HG03045 (cell line): Measurements from ENCODE around the gene IFNA13.
A peak's percentile ranks its signal among the peaks of the same experiment; 100 is the strongest.

ENCODE experiments used
- ATAC-seq: cut with Tn5 transposase; IDR thresholded peaks from one replicate; pipeline ENCODE4 v1.9.1; 2021; ENCODE audit warnings: mild to moderate bottlenecking, moderate library complexity; ENCODE audit not compliant: unreplicated experiment

Gene IFNA13

DNA sequence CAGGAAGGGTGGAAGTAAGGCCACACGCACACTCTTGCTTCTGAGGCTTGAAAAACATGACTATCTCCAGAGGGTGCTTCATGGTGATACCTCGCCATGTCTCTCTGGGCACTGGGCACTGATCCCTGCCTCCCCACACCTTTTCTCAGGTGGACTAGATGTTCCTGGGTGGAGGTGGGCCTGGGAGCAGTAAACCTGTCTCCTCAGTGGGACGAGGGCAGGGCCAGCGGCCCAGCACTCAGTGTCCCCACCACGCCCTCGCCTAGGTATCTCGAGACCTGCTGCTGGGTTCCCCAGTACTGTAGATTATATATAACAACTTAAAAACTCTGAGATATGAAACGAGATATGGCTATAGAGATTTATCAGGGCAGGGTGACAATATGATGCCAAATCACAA, 5.6 kb downstream of the IFNA13 start:
- no peak for ATAC-seq

DNA sequence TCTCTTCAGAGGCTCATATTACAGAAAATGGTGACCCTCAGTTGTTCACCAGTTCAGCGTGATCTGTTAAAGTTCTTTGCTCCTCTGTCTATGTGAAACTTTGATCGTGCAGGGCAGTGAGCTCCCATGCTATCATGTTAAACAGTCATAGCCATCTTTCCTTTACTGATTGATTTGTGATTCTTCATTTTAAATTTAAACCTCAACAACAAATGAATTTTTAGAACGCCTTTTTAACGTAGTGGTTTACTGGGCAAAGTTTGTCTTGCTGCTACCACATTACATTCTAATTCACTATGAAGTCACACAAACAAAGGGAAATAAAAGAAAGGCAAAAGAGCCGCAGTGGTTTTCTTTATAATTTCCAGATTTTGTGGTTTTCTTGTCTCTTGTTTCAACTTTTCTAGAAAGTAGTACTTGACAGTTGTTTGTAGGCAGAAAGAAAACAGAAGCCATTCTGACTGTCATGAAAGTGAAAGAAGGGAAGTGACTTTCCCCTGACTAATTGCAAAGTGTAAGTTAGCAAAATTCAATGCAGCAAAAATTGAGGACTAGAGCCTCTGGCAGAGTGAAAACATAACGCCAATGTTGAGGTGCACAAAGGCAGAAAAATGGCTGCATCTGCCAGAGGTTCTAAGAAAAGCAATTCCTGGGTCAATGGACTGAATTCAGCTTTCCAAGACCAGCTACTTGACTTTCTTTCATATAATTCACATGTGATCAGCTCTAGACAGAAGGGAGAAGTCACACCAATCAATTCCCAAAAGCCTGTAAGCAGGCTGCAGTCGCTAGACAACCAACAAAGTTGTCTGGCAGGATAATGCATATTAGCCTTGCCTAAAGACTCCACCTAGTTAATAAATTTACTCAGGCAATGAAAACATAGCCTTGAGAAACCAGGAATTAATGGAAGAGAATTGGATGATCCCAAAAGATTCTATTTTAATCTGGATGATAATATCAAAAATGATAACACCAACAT, 10.1 kb downstream of the IFNA13 start:
- ATAC-seq, result peak; percentile 91

DNA sequence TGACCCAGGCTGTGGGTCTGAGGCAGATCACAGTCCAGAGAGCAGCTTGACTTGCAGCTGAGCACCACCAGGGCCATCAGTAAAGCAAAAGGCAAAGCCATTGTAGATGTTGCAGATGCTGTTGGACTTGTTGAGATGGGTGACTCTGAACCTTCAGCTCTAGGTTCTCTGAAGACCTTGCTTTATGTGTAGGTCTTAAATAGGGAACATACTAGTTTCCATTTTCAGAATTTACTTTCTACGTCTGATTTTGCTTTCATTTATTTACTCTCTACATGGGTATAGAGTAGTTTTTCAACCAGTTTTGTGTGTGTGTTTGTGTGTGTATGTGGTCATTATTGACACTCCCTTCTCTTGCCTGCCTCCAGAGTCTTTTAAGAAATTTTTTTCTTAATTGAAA, 17.1 kb downstream of the IFNA13 start, which contains the start of gene IFNA6:
TSS of gene IFNA6 (minus strand) at position 101 of the 400 bp plus-strand sequence. CDS start at position 101, 0 bp downstream.
- no peak for ATAC-seq

DNA sequence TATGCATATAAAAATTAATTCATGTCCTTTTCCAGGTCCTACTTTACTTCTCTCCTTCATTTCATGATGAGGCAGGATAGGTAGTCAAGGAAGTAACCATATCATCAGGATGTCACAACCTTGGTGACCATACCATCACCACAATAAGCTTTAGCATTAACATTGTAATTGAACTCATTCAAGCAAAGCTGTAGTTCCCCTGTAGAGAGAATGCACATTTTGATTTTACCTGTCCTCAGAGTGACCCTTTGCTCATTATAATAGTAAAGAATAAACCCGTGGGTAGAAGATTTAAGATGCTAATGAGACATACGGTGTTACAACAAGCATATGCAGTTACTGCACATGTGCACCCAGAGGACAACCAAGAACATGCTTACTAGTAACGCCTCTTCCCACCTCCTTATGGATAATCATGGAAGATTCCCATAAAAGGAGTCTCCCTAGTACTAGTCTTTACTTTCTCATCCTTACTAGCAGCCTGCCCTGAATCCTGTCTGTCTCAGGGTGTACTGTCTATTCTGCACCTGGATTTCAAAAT, 19.4 kb downstream of the IFNA13 start:
- ATAC-seq, result no peak

DNA sequence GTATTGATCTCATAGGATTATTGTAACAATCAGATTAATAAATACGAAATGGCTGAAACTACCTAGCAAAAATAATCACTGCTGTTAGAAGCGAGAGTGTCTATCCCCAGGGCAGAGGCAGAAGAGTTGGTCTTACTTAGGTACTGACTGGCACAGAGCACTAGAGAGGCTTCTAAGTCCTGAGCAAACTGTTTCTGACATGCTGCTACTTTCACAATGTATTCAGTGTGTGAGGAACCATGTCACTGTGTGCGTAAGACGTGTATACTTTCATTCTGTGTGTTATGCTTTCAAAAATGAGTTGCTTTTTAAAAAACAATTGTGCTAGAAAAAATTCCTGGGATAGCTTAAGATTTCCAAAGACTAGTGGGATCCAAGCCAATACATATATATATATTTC, 27.1 kb downstream of the IFNA13 start:
- no peak for ATAC-seq

DNA sequence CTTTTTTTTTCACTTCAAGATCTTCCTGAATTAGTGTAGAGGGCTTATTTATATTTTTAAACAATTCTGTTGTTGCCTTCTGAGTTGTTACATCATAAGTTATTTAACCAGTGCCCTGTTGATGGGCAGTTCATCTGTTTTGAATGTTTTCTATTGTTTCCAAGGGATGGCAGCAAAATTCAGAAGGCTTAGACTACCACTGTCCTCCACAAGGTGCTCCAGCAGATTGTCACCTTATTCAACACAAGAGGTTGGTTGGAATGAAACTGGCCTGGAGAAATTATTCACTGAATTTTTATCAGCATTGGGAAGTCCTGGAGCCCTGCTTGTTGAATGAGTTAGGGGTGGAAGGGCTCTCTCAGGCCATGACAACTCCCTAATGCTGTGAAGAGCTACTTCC, 31.4 kb downstream of the IFNA13 start:
- no peak for ATAC-seq

GRCh38 chr9:21334701-21335632, 32.9 kb downstream of the IFNA13 start, which contains the start of gene KLHL9:
KLHL9 (minus strand) TSS chr9:21335404; CDS start chr9:21334859, 545 bp downstream.
- ATAC-seq, result peak; percentile 93

- no peak for ATAC-seq
Observed at GRCh38 chr9:21333226-21333625, 34.6 kb downstream of the IFNA13 start.

GRCh38 chr9:21331676-21332402, 36.0 kb downstream of the IFNA13 start:
- ATAC-seq, result no peak

DNA sequence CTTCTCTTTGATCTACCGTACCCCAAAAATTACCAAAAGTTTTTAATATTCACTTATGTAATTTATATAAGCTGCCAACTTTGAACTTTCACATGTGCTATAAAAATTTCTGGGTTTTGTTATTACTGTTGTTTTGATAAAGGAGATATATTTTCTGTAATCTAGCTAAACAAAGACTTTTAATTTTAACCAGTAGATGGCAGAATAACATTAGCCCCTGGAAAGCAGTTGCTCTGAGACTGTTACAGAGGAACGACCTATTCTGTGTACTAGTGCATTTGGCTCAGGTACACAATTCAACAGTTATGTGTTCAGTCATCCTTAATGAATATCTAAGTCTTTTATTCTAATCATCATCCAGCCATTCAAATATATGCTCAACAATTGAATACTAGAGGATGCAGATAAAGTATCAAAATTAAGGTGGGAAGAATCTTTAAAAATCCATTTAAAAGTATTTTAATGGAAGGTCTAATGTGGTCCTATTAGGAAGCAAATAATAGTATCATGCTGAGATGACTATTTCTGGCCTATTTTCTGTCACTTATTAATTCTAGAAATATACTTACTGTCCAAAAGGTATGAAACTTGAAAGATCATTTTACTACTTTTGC, 41.2 kb downstream of the IFNA13 start:
- no peak for ATAC-seq

GRCh38 chr9:21324047-21324446, 43.8 kb downstream of the IFNA13 start:
- ATAC-seq, result no peak

- no peak for ATAC-seq
Observed at GRCh38 chr9:21322911-21323461, 44.9 kb downstream of the IFNA13 start.

GRCh38 chr9:21320465-21320864, 47.4 kb downstream of the IFNA13 start:
- no peak for ATAC-seq

DNA sequence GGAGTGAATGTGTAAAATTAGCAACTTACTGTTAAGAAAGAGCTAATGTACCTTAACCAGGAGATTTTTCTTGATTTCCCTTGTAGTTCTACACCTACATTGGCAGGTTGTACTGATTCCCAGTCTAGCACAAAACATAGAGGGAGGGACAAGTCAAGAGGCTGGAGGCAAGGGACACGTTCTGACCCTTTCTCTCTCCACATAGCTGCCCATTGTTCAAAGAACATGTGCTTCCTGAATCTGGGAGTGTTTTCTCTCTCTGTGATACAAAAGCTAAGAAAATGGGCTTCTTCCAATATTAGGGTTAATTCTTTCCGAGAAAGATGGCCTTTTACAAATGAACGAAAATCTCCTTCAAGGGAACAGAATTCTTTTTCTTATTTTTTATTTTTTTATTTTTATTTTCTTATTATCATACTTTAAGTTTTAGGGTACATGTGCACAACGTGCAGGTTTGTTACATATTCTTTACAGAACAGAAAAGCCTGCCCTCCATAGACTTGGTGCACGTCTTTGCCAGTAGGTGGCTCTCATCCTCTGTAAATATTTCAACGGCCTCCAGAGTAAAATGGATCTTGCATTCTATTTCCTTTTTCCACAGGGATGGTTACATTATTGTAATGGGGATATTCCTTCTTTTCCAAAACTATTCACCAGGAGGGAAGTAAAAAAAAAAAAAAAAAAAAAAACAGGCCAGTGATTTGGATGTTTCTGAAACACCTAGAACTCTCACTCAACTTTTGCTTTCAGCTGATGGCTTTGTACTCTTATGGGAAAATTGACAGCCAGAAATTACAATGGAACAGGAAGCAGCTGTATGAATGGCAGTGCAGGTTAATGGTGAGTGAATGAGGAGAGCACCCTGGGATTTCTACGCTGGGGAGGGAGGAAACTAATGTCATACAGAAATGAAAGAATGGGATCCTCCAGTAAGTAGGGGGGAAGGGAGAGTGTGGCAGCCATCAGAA, 49.6 kb downstream of the IFNA13 start:
- peak; percentile 66 for ATAC-seq
